ELR (cell line): ENCODE results near the gene USP22.
"Not testable (repeated sequence)": the region's sequence is repeated elsewhere in the genome, so short reads cannot be mapped to it uniquely, and the experiment has no call there.

ENCODE experiments used
- DNase-seq: peaks from one replicate; pipeline ENCODE4 v3.0.0-alpha.2; 2015; ENCODE audit warnings: low read depth

USP22 gene

DNA sequence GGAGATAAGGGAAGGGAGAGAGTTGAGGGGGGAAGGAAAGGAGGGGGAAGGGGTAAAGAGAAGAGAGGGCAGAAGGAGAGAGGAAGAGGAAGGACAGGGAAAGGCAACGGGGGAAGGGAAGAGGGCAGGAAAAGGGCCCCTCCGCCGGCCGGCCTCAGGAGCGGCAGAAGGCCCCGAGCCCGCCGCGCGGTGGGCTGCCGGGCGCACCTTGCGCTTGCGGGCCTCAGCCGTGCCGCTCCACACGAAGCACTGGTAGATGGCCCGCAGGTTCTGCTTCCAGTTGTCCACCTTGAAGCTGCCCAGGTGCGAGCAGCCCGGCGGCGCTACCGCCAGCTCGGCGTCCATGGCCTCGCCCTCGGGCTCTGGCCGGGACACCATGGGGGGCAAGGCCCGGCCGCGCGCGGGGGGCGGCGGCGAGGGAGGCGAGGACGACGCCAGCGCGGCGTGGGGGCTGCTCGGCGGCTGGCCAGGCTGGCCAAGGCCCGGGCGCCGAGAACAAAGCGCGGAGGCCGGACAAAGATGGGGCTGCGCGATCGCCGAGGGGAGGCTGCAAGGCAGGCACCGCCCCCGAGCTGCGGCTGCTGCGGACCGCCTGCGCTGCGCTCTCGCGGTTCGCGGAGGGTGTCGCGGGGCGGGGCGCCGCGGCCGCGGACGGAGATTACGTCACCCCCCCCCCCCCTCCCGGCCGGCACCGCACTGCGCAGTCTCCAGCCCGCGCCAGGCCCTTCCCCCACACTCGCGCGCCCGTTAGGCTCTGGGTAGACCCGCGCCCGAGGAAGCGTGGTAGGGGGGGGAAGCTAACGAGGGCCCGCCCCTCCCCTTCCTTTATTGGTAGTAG lies at the start of gene USP22:
TSS of gene USP22 (minus strand) at position 554 of the 838 bp plus-strand sequence. CDS start at position 378, 176 bp downstream.
- no peak for DNase-seq

DNA sequence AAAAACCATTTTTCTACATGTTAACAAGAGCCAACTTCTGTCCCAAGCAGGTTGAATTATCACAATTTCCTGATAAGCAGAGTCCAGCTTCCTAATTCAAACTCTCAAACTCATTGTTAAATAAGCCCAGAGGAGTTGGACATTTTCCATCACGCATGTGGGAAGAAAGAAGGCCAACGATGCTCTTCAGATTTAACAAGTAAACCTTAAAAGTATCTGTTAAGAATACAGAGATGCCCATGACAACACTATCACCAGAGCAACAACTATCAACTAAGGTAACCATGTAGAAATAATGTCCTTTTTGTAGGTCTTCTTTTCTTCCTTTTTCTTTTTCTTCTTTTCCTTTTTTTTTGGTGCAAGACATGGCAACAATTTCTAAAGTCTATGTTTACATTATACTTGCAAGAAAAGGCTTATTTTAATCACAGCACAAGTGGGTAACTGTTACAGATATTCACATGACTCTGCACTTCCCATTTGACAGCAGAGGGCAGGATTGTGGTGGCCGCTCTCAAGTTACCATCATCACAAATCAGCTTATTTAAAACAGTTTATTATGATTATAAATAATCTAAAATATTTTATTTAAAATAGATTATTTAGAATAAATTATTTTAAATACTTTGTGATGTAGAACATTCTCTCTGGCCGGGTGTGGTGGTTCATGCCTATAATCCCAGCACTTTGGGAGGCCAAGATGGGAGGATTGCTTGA lies 48.2 kb upstream of the USP22 start:
- DNase-seq: no peak

DNA sequence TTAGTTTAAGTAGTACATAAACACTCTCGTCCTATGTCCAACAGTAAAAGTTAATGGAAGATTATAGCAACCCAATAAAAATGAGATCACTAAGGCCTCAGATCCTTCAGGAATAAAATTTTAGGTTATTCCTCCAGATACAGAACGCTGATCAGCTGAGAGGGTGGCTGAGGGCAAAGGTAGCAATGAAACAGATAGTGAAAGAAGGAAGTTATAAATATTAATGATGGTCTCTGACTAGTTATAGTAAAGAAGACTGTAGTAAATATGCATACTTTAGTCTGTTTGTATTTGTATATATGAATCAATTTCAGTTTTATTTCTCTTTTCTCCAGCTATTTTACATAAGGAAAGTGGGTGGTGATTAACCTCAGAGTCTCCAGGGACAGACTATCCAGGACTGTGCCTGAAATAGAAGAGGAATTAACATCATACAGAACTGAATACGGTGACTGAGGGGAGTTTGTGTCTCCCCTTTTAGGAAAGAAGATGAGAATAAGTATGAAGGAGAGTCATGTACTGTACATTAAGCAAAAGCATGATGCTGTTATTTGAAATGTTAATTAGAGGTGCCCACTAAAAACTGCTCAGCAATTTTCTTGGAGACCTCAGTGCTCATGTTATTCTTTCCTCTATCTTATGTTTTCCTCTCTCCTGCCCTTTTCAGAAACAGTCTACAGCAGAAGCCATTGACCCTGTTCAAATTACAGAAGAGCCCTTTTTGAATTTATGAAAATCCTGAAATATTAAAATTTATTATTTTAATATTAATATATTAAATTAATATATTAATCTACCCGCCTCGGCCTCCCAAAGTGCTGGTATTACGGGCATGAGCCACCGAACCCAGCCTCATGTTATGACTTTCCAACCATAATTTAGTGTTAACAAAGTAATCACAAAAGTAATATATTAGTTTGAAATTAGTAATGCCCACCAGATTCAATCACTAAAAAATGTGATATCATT lies 47.4 kb upstream of the USP22 start:
- DNase-seq: no peak

DNA sequence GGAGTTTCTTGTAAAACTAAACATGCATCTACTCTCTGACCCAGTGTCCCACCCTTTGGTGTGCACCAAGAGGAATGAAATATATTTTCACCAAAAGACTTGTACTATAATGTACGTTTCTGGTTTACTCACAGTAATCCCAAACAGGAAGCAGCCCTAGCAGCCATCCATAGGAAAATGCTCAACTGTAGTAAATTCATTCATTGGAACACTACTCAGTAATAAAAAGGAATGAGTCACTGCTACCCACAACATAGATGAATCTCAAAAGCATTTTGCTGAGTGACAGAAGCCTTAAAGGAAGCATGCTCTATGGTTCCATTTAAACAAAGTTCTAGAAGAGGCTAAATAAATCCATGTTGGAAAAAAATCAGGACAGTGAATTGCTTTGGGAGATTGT lies 46.3 kb upstream of the USP22 start:
- DNase-seq: peak; percentile 85

DNA sequence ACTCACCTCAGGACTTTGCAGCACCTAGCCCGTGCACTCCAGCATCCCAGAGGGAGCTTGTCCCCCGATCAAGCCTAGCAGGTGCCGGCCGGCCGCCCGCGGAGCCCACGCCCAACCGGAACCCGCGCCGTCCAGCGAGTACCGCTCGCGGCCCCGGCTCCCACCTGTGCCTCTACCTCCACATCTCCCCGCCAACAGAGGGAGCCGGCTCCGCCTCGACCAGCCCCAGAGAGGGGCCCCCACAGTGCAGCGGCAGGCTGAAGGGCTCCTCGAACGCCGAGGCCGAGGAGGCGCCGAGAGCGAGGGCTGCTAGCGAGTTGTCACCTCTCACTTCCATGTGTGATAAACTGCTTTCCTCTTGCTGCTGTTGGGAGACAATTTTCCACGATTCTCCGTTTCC lies 42.9 kb upstream of the USP22 start:
- no peak for DNase-seq

DNA sequence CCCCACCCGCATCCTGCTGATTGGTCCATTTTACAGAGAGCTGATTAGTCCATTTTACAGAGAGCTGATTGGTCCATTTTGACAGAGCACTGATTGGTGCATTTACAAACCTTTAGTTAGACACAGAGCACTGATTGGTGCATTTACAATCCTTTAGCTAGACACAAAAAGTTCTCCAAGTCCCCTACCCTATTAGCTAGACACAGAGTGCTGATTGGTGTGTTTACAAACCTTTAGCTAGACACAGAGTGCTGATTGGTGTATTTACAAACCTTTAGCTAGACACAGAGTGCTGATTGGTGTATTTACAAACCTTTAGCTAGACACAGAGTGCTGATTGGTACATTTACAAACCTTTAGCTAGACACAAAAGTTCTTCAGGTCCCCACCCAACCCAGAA lies 42.5 kb upstream of the USP22 start:
- not testable (repeated sequence) for DNase-seq

DNA sequence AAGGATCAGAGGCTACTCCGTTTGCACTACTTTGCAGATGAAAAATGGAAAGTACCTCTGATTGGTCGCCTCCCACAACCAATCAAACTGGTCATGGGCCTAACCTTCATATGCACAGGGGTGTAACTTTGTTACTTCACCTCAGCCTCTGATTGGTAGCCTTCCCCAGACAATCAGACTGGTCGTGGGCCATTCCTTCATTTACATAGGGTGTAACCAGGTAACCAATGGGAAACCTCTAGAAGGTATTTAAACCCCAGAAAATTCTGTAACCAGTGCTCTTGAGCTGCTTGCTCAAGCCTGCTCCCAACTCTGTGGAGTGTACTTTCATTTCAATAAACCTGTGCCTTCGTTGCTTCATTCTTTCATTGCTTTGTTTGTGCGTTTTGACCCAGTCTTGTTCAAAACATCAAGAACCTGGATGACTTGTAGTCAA lies 39.2 kb upstream of the USP22 start:
- DNase-seq: no peak

DNA sequence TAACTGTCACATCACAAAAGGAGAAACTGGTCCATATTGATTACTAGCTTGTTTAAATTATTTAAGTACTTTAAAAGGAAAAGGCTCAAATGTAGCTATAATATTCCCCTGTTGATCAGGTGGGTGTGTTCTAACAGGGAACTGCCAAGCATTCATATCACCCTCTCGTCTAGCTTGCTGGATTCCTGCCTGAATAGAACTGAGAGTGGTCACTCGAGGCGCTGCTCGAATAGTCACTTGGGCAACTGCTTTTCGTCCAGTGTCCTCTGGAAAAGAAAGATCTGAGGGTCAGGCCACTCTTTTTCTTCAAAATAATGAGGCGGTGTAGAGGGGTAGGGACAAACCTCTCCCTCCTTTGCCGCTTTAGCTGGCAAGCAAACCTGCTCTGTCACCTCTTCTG lies 36.4 kb upstream of the USP22 start:
- no peak for DNase-seq

DNA sequence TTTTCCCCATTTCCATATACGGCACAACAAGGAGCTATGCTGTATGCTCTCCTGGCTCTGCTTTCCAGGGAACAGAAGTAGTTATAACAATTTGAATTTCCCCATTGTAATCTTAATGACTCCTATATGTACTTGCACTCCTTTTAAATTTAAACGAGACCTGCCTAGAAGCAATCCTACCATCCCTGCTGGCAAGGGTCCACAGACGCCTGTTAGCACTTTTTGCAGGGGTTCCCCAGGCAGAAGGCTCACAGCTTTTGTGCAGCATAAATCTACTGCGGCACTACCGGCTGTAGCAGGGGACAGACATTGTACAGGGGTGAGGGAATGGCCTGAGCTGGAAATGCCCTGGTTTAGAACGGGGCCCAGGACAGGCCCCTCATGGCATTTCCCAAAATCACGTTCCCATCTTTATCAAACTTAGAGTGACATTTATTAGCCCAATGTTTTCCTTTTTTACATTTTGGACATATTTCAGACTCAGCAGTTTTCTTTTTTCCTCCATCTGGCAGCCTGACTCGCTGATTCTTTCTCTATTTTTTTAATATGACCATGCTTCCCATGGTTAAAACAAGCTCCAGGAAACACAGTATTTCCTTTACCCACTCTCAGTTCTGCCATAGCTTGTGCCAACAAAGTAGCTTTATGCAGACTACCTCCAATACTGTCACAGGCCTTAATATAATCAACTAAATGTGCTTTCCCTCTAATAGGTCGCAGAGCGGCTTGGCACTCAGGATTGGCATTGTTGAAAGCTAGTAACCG lies 35.4 kb upstream of the USP22 start:
- DNase-seq: no peak

DNA sequence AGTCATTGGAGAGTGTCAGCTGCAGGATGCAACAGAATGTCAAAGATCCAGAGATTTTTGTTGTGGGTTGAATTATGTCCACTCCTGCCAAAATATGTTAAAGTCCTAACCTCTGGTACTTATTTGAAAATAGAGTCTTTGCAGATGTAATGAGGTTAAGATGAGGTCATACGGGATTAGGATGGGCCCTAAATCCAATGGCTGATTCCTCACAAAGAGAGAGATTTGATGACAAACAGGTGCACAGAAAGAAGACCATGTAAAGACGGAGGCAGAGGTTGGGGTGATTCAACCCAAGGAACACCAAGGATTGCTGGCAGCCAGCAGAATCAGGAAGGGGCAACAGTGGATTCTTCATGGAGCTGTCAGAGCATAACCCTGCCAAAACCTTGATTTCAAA lies 34.5 kb upstream of the USP22 start:
- DNase-seq: no peak

DNA sequence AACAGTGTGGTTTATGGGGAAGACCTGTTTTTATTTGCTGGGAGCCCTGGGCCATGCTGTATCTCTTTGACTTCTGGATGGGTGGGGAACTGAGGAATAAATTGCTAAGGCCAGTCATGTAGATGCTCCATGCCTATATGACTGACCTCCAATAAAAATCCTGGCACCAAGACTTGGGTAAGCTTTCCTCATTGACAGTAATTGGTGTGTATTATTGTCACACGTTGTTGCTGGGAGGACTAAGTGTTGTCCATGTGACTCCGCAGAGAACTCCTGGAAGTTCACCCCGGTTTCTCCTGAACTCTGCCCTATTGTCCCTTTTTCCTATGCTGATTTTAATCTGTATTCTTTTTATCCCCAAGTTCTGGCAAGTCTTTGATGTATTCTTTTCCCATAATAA lies 33.4 kb upstream of the USP22 start:
- DNase-seq: no peak

DNA sequence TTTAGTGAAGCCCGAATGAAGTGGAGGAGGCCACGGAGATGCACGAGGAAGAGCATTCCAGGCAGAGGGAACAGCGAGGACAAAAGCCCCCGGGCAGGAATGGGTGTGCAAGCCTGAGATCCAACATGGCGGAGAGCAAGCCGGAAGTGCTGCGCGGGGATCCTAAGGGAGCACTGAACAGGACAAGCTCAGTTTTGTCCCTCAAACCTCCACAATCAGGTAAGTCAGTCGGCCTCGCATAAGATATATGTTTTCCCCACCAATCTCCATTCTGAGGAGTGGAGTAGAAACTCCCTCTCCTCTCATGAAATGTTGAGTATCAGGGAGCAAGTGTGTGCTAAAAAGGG lies 32.9 kb upstream of the USP22 start:
- no peak for DNase-seq

DNA sequence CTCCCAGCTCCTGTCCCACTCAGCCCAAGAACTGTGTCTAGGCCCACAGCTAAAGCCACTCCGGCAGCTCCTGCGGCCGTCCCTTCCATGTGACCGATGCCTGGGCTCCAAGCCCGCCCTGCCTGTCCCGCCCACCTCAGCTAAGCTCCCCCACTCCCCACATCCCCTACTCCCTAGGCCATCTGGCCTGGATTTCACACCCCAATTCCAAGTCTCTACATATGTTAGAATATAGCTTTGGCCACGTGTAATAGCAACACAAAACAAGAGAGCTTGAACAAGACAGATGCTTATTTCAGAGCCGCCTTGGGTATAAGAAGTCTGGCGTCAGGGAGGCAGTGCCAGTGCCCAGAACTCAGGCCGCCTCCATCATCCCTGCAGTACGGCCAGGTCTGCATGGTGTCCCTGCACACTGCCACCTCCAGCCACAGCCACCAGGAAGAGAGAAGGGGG lies 30.0 kb upstream of the USP22 start:
- no peak for DNase-seq

DNA sequence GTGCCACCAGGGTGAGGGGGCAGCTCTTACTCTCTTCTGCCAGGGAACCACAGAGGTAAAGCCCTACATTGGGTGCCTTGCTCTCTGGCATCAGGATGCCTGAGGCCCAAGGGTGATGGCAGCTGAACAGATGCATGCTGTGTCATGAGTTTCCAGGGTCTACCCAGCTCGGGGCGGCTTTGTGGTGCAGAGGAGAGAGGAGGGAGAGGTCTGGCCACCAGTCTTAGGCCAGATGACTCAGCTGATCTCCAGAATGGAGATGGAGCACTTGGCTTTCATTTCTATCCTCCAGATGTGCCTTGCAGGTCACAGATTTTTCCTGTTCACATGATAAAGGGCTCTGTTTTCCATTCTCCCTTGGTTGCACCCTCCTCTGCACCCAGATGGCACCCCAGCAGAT lies 23.6 kb upstream of the USP22 start:
- DNase-seq: peak; percentile 8

DNA sequence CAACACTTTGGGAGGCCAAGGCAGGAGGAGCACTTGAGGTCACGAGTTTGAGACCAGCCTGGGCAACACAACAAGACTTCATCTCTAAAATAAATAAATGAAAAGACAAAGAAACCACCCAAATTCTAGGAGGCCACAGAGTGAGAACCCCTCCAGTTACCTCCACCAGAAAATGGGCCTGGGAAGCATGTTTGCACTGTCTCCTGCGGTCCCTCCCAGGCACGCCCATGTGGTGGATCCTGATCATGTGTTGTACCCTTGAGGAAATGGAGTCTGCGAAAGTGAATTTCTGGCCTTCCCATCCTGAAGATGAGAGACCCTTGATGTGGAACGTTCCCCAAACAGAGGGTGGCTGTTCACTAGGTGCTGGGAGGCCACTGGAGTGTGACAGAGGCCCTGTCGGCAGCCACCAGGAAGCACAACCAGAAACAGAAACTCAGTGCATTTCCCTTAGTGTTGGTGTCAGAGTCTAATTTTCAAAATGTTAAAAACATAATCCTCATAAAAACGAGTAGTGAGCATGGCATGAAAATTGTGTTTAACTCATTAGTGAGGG lies 19.2 kb upstream of the USP22 start:
- no peak for DNase-seq

DNA sequence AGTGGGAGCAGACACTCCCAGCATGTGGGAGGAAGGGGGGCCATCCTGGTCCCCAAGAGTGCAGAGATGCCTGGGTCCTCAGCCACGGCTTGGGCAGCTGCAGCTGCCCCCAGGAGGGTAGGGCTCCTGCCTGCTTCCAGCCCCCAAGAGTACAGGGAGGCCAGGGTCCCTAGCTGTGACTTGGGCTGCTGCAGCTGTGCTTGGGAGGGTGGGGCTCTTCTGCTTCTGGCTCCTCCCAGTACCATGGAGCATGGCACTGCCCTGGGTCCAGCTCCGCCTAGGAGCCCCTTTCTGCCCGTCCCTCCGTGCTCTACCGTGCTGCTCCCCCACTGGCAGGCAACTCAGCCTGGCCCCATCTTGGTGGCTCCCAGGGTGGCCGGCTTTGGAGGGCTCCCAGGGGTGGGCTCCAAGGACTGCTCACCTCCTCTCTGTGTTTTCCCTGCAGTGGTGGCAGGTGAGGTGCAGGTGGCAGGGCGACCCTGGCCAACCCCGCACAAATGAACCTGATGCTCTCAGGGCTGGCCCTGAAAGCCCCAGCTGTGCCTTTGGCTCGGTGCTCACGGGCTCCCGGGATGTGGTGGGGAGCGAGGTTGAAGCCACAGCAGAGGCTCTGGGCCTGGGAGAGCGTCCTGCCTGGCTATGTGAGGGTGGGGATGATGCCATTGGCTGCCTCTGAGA lies 18.5 kb upstream of the USP22 start:
- no peak for DNase-seq

DNA sequence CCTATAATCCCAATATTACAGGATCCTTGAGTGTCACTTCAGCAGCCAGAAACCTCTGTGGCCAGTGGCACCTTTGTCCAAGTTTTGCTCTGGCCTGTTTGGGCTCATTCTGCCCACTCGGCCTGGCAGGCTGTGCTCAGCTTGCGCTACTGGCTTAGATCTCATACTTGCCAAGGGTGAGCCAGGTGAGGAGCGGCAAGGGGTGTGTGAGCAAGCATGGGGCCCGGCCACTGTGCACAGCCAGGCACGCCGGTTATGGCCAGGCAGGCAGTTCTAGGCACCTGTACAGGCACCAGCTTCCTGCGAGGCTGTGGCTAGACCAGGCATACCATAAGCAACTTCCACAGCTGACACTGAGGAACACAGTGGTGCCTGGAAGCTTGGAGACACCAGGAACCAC lies 16.9 kb upstream of the USP22 start:
- DNase-seq: no peak

DNA sequence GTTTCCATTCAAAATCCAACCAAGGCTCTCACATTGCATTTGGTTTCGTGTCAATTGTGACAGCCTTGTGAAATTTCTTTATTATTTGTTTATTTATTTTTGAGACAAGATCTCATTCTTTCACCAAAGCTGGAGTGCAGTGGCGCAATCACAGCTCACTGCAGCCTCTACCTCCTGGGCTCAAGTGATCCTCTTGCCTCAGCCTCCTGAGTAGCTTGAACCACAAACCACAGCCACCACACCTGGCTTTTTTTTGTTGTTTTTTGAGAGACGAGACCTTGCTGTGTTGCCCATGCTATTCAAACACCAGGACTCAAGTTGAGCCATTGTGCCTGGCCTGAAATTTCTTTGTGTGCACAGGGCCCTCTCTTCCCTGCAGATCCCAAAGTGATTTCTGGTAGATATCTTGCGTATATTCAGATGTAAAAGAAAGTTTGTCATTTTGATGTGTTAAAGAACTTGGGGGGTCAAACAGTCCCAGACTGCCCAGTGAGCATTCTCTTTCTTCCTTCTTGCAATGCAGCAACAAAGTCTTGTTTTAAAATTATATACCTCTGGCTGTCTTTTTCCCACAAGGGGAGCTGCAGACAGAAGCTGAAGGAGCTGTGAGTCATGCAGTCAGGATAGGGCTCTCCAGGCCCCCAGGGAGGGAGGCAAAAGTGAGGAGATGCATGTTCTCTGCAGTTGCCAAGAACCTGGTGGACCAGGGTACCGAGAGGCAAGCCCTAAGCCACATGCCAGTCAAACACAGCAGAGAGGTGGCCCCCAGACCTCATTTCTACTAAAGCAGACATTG lies 15.5 kb upstream of the USP22 start:
- peak; percentile 68 for DNase-seq

DNA sequence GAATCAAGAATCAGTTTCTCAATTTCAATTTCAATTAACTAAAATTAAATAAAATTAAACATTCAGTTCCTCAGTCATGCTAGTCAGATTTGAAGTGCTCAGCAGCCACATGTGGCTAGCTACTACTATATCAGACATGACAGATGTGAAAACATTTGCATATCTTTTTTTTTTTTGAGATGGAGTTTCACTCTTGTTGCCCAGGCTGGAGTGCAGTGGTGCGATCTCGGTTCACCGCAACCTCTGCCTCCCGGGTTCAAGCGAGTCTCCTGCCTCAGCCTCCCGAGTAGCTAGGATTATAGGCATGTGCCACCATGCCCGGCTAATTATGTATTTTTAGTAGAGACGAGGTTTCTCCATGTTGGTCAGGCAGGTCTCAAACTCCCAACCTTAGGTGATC lies 10.2 kb upstream of the USP22 start:
- DNase-seq: not testable (repeated sequence)

DNA sequence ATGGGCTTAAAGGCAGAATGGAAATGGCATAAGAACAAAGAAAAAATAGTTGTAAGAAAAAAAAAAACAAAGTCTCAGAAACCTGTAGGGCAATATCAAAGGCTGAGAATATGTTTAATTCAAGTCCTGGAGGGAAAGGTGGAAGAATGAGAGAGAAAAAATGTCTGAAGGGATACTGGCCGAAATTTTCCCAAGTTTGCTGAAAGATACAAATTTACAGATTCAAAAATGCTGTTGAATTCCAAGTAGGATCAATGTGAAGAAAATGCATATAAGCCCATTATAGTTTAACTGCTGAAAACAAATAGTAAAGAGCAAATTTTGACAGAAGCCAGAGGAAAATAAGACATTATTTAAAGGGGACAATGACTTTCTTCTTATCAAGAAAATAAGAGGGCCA lies 6.6 kb upstream of the USP22 start:
- no peak for DNase-seq
